Left lung (tissue), 14 donors: Measurements from ENCODE around the gene DOCK8. TPM values are rescaled to one million over a fixed set of nuclear protein-coding genes. Genes with fewer than 3 reads are reported as not detected.
"Not testable (repeated sequence)": the region's sequence is repeated elsewhere in the genome, so short reads cannot be mapped to it uniquely, and the experiment has no call there.

Experiments
- ATAC-seq: fragments of 200-7000 bp; cut with Tn5 transposase; one replicate; pipeline ENCODE4 v1.9.1; 2020; ENCODE audit warnings: moderate library complexity
- DNase-seq, 4 donors: peaks; one replicate each; pipeline ENCODE4 v3.0.0-alpha.2; 2013 to 2020
- H3K27ac ChIP-seq, 2 donors: fragments of 200-600 bp; sonication (generic) in 1 of 2; one replicate each; pipeline versions ENCODE4 v1.5.0 to v1.8.0; 2020 to 2021
- H3K27me3 ChIP-seq, 2 donors: fragments of 200-600 bp; sonication (generic) in 1 of 2; one replicate each; pipeline versions ENCODE4 v1.5.0 to v1.8.0; 2020 to 2021
- H3K36me3 ChIP-seq, 2 donors: fragments of 200-600 bp; sonication (generic) in 1 of 2; one replicate each; pipeline versions ENCODE4 v1.5.0 to v1.8.0; 2020 to 2021
- H3K4me1 ChIP-seq, 2 donors: fragments of 200-600 bp; one replicate each; pipeline ENCODE4 v1.8.0; 2021
- H3K4me3 ChIP-seq, 2 donors: fragments of 200-600 bp; sonication (generic) in 1 of 2; one replicate each; pipeline versions ENCODE4 v1.5.0 to v1.8.0; 2020 to 2021; ENCODE audit warnings: mild to moderate bottlenecking in 1 of 2
- H3K9me3 ChIP-seq, 2 donors: fragments of 200-600 bp; sonication (generic) in 1 of 2; one replicate each; pipeline versions ENCODE4 v1.5.0 to v1.8.0; 2020 to 2021
- CTCF ChIP-seq, 2 donors: fragments of 200-600 bp; sonication (generic) in 1 of 2; IDR thresholded peaks; one replicate each; pipeline versions ENCODE4 v1.5.0 to v1.8.0; 2021; ENCODE audit warnings: antibody characterized with exemption in 2 of 2
- intact Hi-C, 2 donors: fragments of 100-400 bp; cut with DNase I; formaldehyde crosslinking; loops; one replicate each; pipeline versions ENCODE4 v1.11.2 to v1.14.2; 2022
- long read RNA-seq, 12 donors: library from polyadenylated mRNA in 2 of 12; unstranded in 2 of 12; transcript quantifications; one replicate each; pipeline ENCODE4 v2.0.0 and lab custom pipeline, GENCODE V29; 2019 to 2026
- polyA plus RNA-seq, 6 donors: library from polyadenylated mRNA; unstranded; fragments of 120-200 nt; gene quantifications; one replicate each; pipeline ENCODE4 v1.2.1, GENCODE V29; 2013; ENCODE audit not compliant: insufficient read length in 6 of 6
- total RNA-seq, 2 donors: library from RNA; stranded (reverse); fragmentation: NEBNext Ultra II Directional; extraction: Animal tissue kit (Norgen Biotek cat#: 25700); gene quantifications; one replicate each; pipeline ENCODE4 v1.2.1, GENCODE V29; 2021
- donor health status: DM: no; HTN: yes; CAD: no.
- donor health status: DM: no; HTN: no; CAD: no.

Gene DOCK8
- total RNA-seq (10 to 100 TPM; 40.6 to 95.9 TPM), polyA plus RNA-seq (1 to 10 TPM; 5.9 to 8.9 (median 8.1) TPM)
- long read RNA-seq, donor 1, result 0 reads
- long read RNA-seq, donor 2, result 0 reads
- long read RNA-seq, donor 3, result 0 reads
- long read RNA-seq, donor 4, partial matches to known transcripts, result 4 of 4 reads
- long read RNA-seq, donor 4, other reads (novel, unspliced or antisense), result 0 of 4 reads
- long read RNA-seq, donor 5, result 0 reads
- long read RNA-seq, donor 6, full-length matches to known transcripts, result 1 of 1 reads
- long read RNA-seq, donor 6, partial matches to known transcripts, result 0 of 1 reads
- long read RNA-seq, donor 6, other reads (novel, unspliced or antisense), result 0 of 1 reads
- long read RNA-seq, donor 7, result 0 reads
- long read RNA-seq, donor 8, result 0 reads
- long read RNA-seq, donor 9, result 0 reads
- long read RNA-seq, donor 10, partial matches to known transcripts, result 6 of 24 reads
- long read RNA-seq, donor 10, other reads (novel, unspliced or antisense), result 17 of 24 reads
- long read RNA-seq, donor 11, result 0 reads
- long read RNA-seq, donor 12, result 0 reads

- ATAC-seq (peak; percentile 95), DNase-seq (peak; percentile 28 to 98 (median 69))
- intact Hi-C loops, result no loop called here
- peaks cover 0 to 82% of the 10 kb centered on the region in 2 donors for H3K4me1 ChIP-seq
- H3K4me3 ChIP-seq, result peak within 1 kb of the TSS; percentile 46 to 60
- H3K9me3 ChIP-seq, result no peaks in the 10 kb centered on the region
- peak; percentile 27 to 36 for TF ChIP-seq CTCF (IDR thresholded peaks at IDR 0.05)
- H3K27me3 ChIP-seq, result peaks cover 0 to 23% of the 10 kb centered on the region in 2 donors
- peak within 1 kb of the TSS; percentile 83 to 99 for H3K27ac ChIP-seq
- H3K36me3 ChIP-seq, result no peaks in the 10 kb centered on the region
Measured at GRCh38 chr9:214648-215493, at the start of gene DOCK8. Gene DOCK8 (plus strand): TSS chr9:214865. CDS start chr9:214977, 112 bp downstream.

GRCh38 chr9:169757-170156 is 44.9 kb upstream of the DOCK8 start:
- DNase-seq, H3K36me3 ChIP-seq, H3K4me1 ChIP-seq, H3K27me3 ChIP-seq, H3K9me3 ChIP-seq, ATAC-seq, H3K4me3 ChIP-seq, intact Hi-C loops, H3K27ac ChIP-seq: not testable (repeated sequence)

GRCh38 chr9:178140-178825 is 36.4 kb upstream of the DOCK8 start:
- intact Hi-C loops, result not testable (repeated sequence)

GRCh38 chr9:178970-179383 is 35.7 kb upstream of the DOCK8 start, which contains the start of gene ZNG1A:
Gene ZNG1A (minus strand): TSS chr9:179056. CDS start chr9:178969, 87 bp downstream.
- DNase-seq, result peak in 2 of 4 donors; percentile 70 to 88
- intact Hi-C loops, result not testable (repeated sequence)
- peak within 1 kb of the TSS in 1 of 2 donors; percentile 45 for H3K27ac ChIP-seq

More at GRCh38 chr9:178140-178825, 36.4 kb upstream of the DOCK8 start:
- not testable (repeated sequence) for H3K36me3 ChIP-seq, H3K4me1 ChIP-seq, H3K27me3 ChIP-seq, ATAC-seq, H3K9me3 ChIP-seq, DNase-seq
- H3K27ac ChIP-seq, result peak overlapping the region in 1 of 2 donors; percentile 45
- peak overlapping the region in 1 of 2 donors; percentile 40 for H3K4me3 ChIP-seq

GRCh38 chr9:199601-200000 is 15.1 kb upstream of the DOCK8 start:
- DNase-seq, H3K4me3 ChIP-seq, H3K27ac ChIP-seq, intact Hi-C loops, H3K4me1 ChIP-seq, H3K27me3 ChIP-seq, ATAC-seq, H3K36me3 ChIP-seq, H3K9me3 ChIP-seq: not testable (repeated sequence)

More at GRCh38 chr9:178970-179383, 35.7 kb upstream of the DOCK8 start, which contains the start of gene ZNG1A:
- H3K9me3 ChIP-seq, H3K36me3 ChIP-seq, H3K27me3 ChIP-seq, H3K4me1 ChIP-seq, ATAC-seq: not testable (repeated sequence)
- peak within 1 kb of the TSS in 1 of 2 donors; percentile 40 for H3K4me3 ChIP-seq

- no peak for TF ChIP-seq CTCF (IDR thresholded peaks at IDR 0.05)
- peaks cover 0 to 25% of the 10 kb centered on the region in 2 donors for H3K4me1 ChIP-seq
- no peak for DNase-seq
- H3K36me3 ChIP-seq, result no peaks in the 10 kb centered on the region
- H3K4me3 ChIP-seq, result no peak overlapping the region
- ATAC-seq, result no peak
- H3K27me3 ChIP-seq, result no peaks in the 10 kb centered on the region
- H3K27ac ChIP-seq, result no peak overlapping the region
- H3K9me3 ChIP-seq, result no peaks in the 10 kb centered on the region
- intact Hi-C loops, result no loop called here
Measured at GRCh38 chr9:206481-206880, 8.2 kb upstream of the DOCK8 start.
